Measurements from ENCODE around the gene PTGR3.
A peak's percentile ranks its signal among the peaks of the same experiment; 100 is the strongest.

PTGR3 gene

GRCh38 chr18:75170022-75170789 is 38.7 kb downstream of the PTGR3 start:
- DNase-seq (ENCODE audit: low read depth, low spot score): no peak

- DNase-seq (ENCODE audit: low read depth, low spot score): no peak
Measured at GRCh38 chr18:75169411-75169810, 39.5 kb downstream of the PTGR3 start.

GRCh38 chr18:75168619-75169018 is 40.3 kb downstream of the PTGR3 start:
- DNase-seq (ENCODE audit: low read depth, low spot score): no peak

- no peak for DNase-seq (ENCODE audit: low read depth, low spot score)
Measured at GRCh38 chr18:75167759-75168618, 41.0 kb downstream of the PTGR3 start.

GRCh38 chr18:75167137-75167536 is 41.8 kb downstream of the PTGR3 start:
- no peak for DNase-seq (ENCODE audit: low read depth, low spot score)

GRCh38 chr18:75165926-75166325 is 43.0 kb downstream of the PTGR3 start:
- DNase-seq (ENCODE audit: low read depth, low spot score): no peak

- DNase-seq (ENCODE audit: low read depth, low spot score): no peak
Measured at GRCh38 chr18:75164479-75164878, 44.5 kb downstream of the PTGR3 start.

- no peak for DNase-seq (ENCODE audit: low read depth, low spot score)
Measured at GRCh38 chr18:75163736-75164135, 45.2 kb downstream of the PTGR3 start.

GRCh38 chr18:75162978-75163377 is 46.0 kb downstream of the PTGR3 start:
- DNase-seq (ENCODE audit: low read depth, low spot score): no peak

- no peak for DNase-seq (ENCODE audit: low read depth, low spot score)
Measured at GRCh38 chr18:75162467-75162866, 46.5 kb downstream of the PTGR3 start.

- no peak for DNase-seq (ENCODE audit: low read depth, low spot score)
Measured at GRCh38 chr18:75161256-75162028, 47.5 kb downstream of the PTGR3 start.

- DNase-seq (ENCODE audit: low read depth, low spot score): peak; percentile 47
Measured at GRCh38 chr18:75160364-75160763, 48.6 kb downstream of the PTGR3 start.

GRCh38 chr18:75159646-75160356 is 49.1 kb downstream of the PTGR3 start:
- no peak for DNase-seq (ENCODE audit: low read depth, low spot score)

- DNase-seq (ENCODE audit: low read depth, low spot score): no peak
Measured at GRCh38 chr18:75159238-75159518, 49.8 kb downstream of the PTGR3 start.

All from ELF-1 (cell line).